ENCODE results near the gene LSAMP. TPM values are rescaled to one million over a fixed set of nuclear protein-coding genes. Genes with fewer than 3 reads are reported as not detected.
A peak's percentile ranks its signal among the peaks of the same experiment; 100 is the strongest.

The LSAMP gene
- polyA plus RNA-seq, 2 of the 4 experiments (the other 2 are of a cell fraction), result 0.12 to 0.53 TPM

- no peak for TF ChIP-seq TP53 (CRISPR knock-in tag; IDR thresholded peaks at IDR 0.05)
- no peak for TF ChIP-seq ZFP36 (IDR thresholded peaks at IDR 0.05; ENCODE audit: borderline replicate concordance, partially characterized antibody)
- TF ChIP-seq HES2 (IDR thresholded peaks at IDR 0.05), result peak; percentile 72; the same call in 1 of the 2 replicates
- TF ChIP-seq POLR2A (IDR thresholded peaks at IDR 0.05; ENCODE audit: low read length), result no peak
- TF ChIP-seq POLR2AphosphoS2 (conservative IDR thresholded peaks at IDR 0.05; ENCODE audit: low read length), result no peak
- TF ChIP-seq ZSCAN20 (CRISPR knock-in tag; IDR thresholded peaks at IDR 0.05), result no peak
- no peak; the same call in 1 of the 2 replicates for TF ChIP-seq MAX (IDR thresholded peaks at IDR 0.05)
- TF ChIP-seq ZC3H11A (IDR thresholded peaks at IDR 0.05), result no peak
- no peak for TF ChIP-seq CHD4 (IDR thresholded peaks at IDR 0.05; ENCODE audit: borderline replicate concordance)
- TF ChIP-seq PHF8 (IDR thresholded peaks at IDR 0.05; ENCODE audit: borderline replicate concordance, low read depth), result no peak
- no peak for TF ChIP-seq NR3C1 (IDR thresholded peaks at IDR 0.05)
- TF ChIP-seq FOXS1 (CRISPR knock-in tag; IDR thresholded peaks at IDR 0.05), result no peak
- TF ChIP-seq ATOH8 (CRISPR knock-in tag; IDR thresholded peaks at IDR 0.05; ENCODE audit: low read depth), result no peak
- TF ChIP-seq CEBPB (IDR thresholded peaks at IDR 0.05), result peak; percentile 93 to 95
- 0 out of 2 replicates have a peak, but pooled peaks have one; percentile 30 for TF ChIP-seq HOXB5 (CRISPR knock-in tag; IDR thresholded peaks at IDR 0.05)
- no peak for TF ChIP-seq E2F6 (IDR thresholded peaks at IDR 0.05; ENCODE audit: borderline replicate concordance, low read depth)
- TF ChIP-seq CHD2 (IDR thresholded peaks at IDR 0.05; ENCODE audit: low read length, partially characterized antibody), result no peak
- no peak for TF ChIP-seq ESRRA (IDR thresholded peaks at IDR 0.05; ENCODE audit: borderline replicate concordance, low read length)
- TF ChIP-seq USF2 (IDR thresholded peaks at IDR 0.05), result no peak
- no peak for TF ChIP-seq HOXA7 (CRISPR knock-in tag; IDR thresholded peaks at IDR 0.05)
- TF ChIP-seq BCL3 (IDR thresholded peaks at IDR 0.05), result no peak
- TF ChIP-seq, protein P1, sequence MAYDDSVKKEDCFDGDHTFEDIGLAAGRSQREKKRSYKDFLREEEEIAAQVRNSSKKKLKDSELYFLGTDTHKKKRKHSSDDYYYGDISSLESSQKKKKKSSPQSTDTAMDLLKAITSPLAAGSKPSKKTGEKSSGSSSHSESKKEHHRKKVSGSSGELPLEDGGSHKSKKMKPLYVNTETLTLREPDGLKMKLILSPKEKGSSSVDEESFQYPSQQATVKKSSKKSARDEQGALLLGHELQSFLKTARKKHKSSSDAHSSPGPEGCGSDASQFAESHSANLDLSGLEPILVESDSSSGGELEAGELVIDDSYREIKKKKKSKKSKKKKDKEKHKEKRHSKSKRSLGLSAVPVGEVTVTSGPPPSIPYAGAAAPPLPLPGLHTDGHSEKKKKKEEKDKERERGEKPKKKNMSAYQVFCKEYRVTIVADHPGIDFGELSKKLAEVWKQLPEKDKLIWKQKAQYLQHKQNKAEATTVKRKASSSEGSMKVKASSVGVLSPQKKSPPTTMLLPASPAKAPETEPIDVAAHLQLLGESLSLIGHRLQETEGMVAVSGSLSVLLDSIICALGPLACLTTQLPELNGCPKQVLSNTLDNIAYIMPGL (CRISPR knock-in tag; IDR thresholded peaks at IDR 0.05; ENCODE audit: borderline replicate concordance), result no peak
- TF ChIP-seq KDM1A (IDR thresholded peaks at IDR 0.05; ENCODE audit: low read depth), result no peak
- no peak for TF ChIP-seq REST (IDR thresholded peaks at IDR 0.05)
- no peak for TF ChIP-seq EHF (CRISPR knock-in tag; IDR thresholded peaks at IDR 0.05)
- no peak for TF ChIP-seq PBX3 (IDR thresholded peaks at IDR 0.05)
- no peak for TF ChIP-seq HOXB13 (CRISPR knock-in tag; IDR thresholded peaks at IDR 0.05; ENCODE audit: low read depth)
- TF ChIP-seq CBX8 (IDR thresholded peaks at IDR 0.05), result no peak
- no peak for TF ChIP-seq CBX2 (IDR thresholded peaks at IDR 0.05; ENCODE audit: borderline replicate concordance, low read depth)
- TF ChIP-seq NPAS2 (CRISPR knock-in tag; IDR thresholded peaks at IDR 0.05; ENCODE audit: borderline replicate concordance), result no peak
- peak; percentile 98 for TF ChIP-seq MAFK (IDR thresholded peaks at IDR 0.05; ENCODE audit: partially characterized antibody)
Observed at GRCh38 chr3:115804713-115805119, 640.6 kb downstream of the LSAMP start (continued).
